Suprapubic skin (tissue), 4 donors: ENCODE measurements around the gene MYO1E.
"Not testable (repeated sequence)": the region's sequence is repeated elsewhere in the genome, so short reads cannot be mapped to it uniquely, and the experiment has no call there.

ENCODE experiments used
- POLR2A ChIP-seq, 2 donors: fragments of 450-650 bp; IDR thresholded peaks; one replicate each; pipeline ENCODE4 v1.6.1; 2017; ENCODE audit warnings: antibody characterized with exemption in 2 of 2, mild to moderate bottlenecking in 2 of 2, moderate library complexity in 2 of 2
- POLR2AphosphoS5 ChIP-seq, 3 donors: sonication (generic); formaldehyde crosslinking; IDR thresholded peaks; one replicate each; pipeline ENCODE4 v1.6.1; 2017; ENCODE audit warnings: antibody characterized with exemption in 3 of 3
- TF ChIP-seq, protein P1 (sequence below), 2 donors: fragments of 200-600 bp in 1 of 2; fragments of 450-650 bp in 1 of 2; sonication (generic) in 1 of 2; IDR thresholded peaks; one replicate each; pipeline ENCODE4 v1.5.1; 2016 to 2019; ENCODE audit warnings: antibody characterized with exemption in 2 of 2, mild to moderate bottlenecking in 1 of 2, moderate library complexity in 1 of 2

DNA sequence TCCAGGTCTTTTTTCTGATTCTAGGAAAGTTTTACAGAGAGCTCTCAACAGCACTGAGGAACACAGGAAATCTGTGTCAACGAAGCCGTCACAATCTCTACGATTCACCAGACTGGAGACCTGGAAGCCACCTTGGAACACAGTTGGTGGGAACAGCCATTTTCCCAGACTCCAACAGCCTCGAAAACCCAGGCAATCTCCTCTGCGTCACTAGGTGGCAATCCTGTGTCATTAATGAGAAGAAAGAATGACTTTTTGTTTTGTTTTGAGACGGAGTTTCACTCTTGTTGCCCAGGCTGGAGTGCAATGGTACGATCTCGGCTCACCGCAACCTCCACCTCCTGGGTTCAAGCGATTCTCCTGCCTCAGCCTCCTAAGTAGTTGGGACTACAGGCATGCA lies 228.1 kb downstream of the MYO1E start:
- TF ChIP-seq POLR2A, POLR2AphosphoS5 (IDR thresholded peaks at IDR 0.05): not testable (repeated sequence)
- TF ChIP-seq, protein P1, sequence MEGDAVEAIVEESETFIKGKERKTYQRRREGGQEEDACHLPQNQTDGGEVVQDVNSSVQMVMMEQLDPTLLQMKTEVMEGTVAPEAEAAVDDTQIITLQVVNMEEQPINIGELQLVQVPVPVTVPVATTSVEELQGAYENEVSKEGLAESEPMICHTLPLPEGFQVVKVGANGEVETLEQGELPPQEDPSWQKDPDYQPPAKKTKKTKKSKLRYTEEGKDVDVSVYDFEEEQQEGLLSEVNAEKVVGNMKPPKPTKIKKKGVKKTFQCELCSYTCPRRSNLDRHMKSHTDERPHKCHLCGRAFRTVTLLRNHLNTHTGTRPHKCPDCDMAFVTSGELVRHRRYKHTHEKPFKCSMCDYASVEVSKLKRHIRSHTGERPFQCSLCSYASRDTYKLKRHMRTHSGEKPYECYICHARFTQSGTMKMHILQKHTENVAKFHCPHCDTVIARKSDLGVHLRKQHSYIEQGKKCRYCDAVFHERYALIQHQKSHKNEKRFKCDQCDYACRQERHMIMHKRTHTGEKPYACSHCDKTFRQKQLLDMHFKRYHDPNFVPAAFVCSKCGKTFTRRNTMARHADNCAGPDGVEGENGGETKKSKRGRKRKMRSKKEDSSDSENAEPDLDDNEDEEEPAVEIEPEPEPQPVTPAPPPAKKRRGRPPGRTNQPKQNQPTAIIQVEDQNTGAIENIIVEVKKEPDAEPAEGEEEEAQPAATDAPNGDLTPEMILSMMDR (IDR thresholded peaks at IDR 0.05): peak in 1 of 2 donors; percentile 10
